GM10847 (cell line): ENCODE data around the gene KIAA0586.

ENCODE experiments used
- POLR2A ChIP-seq: IDR thresholded peaks from 2 replicates; pipeline ENCODE4 v1.6.1; 2011; ENCODE audit not compliant: insufficient read length; ENCODE audit errors: extremely low read depth

The KIAA0586 gene

GRCh38 chr14:58501214-58501816, 73.8 kb downstream of the KIAA0586 start:
- no peak for TF ChIP-seq POLR2A

GRCh38 chr14:58513272-58513671, 85.8 kb downstream of the KIAA0586 start:
- no peak for TF ChIP-seq POLR2A

- no peak for TF ChIP-seq POLR2A
Observed at GRCh38 chr14:58517592-58517991, 90.1 kb downstream of the KIAA0586 start.

DNA sequence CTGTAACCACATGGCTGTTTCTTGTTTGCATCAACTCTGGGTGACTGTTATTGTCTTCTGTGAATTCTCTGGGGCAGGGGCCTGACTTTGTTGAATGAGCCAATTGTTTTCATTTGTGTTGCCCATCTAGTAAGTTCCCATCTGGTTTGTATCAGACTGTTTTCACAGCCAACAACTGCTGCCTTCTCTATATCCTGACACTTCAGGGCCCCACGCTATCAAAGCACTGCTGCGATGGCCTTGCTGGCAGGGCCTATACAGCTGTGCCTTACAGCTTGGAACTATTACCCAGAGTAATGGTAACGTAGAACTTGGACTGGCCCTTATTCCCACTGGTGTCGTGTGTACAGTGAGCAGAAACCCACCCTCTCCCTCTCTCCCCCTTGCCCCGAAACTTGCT, 105.9 kb downstream of the KIAA0586 start:
- no peak for TF ChIP-seq POLR2A

GRCh38 chr14:58535044-58535443, 107.5 kb downstream of the KIAA0586 start:
- no peak for TF ChIP-seq POLR2A

DNA sequence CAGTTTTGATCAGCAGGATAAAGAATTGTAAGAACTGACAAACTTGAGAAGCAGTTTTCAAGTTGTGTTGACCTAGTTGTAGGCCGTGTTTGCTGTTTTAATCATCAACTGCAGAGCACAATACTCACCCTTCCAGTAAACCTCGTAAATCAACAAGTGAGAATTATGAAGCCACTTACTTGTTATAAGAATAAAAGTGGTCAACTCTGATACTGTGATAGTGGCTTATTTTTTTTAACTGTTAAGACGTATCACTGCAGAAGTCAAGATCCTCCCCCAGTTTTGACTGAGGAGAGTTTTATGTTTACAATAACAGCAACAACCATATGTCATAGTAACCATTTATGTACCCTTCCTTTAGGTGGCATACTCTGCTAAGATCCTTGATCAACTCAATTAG, 109.5 kb downstream of the KIAA0586 start:
- no peak for TF ChIP-seq POLR2A

GRCh38 chr14:58540749-58541632, 113.5 kb downstream of the KIAA0586 start:
- TF ChIP-seq POLR2A = no peak

GRCh38 chr14:58541633-58542022, 114.1 kb downstream of the KIAA0586 start:
- no peak for TF ChIP-seq POLR2A

DNA sequence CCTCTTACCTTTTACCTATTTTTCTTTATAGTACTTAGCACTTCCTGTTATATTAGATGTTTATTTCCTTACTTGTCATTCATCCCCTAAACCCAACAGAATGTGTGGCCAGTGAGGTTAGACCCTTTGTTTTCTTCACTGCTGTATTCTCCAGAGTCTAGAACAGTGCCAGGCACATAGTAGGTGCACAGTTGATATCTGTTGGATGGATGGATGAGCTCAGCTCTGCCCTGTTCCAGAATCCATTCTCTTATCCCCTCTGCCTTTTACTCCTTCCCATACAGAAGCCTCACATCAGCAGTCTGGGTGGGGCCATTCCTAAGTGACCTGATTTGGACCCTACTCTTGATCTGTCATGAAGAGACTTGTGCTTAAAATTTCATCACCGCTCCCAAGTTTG, 115.7 kb downstream of the KIAA0586 start:
- no peak for TF ChIP-seq POLR2A

DNA sequence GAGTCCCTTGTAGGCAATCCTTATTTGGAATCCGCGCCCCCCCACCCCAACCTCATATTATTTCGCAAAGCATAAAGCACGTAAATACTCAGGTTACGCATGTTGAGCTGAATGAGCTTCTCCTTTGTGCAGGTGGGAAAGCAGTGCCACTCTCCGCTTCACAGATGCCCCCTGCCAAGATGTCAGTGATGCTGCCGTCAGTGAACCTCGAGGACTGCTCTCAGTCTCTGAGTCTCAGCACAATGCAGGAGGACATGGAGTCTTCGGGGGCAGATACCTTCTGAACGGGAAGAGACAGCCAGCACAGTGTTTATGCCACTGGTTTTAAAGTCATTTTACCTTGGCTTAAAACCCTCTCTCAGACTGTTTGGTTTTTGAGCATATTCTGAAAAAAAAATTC, 120.1 kb downstream of the KIAA0586 start:
- TF ChIP-seq POLR2A = no peak

DNA sequence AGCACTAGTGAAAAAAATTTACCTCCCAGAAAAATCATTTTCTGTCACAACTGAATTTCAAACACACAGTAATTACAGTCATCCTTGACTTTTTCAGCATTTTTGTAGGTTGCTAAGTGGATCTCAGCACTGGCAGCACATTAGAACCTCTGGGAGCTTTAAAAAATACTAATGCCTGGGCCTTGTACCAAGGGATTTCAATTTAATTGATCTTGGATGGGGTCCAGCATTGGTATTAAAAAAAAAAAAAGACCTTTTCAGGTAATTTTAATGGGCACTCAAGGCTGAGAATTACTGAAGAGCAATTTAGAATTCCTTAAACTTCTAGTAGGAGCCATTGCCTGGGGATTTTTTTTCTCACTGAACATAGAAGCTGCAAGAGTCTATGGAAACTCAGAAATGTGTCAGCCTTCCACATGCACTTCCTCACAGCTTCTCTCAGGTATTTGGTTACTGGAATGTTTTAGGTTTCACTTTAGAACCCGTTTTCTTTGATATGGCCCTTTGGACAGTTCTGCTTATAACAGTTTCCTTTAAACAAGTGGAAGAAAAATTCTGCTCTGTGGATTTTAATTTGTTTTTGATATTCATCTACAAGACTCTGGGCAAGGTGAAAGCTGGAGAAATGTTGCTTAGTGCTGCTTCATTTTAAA, 121.7 kb downstream of the KIAA0586 start:
- no peak for TF ChIP-seq POLR2A

DNA sequence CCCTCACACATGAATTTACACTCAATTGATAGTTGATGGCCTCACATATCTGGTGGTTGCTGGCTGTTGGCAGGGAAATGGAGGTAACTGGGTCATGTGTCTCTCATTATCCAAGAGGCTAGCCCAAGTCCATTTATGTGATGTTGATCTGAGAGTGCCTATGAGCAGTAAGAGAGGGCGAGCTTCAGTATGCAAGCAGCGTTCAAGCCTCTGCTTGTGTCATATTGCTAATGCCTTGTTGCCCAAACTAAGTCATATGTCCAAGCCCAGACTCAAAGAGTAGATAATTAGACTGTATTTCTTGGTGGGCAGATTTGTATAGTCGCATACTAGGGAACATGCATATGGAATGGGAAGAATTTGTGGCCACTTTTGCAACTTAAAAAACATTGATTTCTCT, 126.4 kb downstream of the KIAA0586 start:
- TF ChIP-seq POLR2A = no peak

DNA sequence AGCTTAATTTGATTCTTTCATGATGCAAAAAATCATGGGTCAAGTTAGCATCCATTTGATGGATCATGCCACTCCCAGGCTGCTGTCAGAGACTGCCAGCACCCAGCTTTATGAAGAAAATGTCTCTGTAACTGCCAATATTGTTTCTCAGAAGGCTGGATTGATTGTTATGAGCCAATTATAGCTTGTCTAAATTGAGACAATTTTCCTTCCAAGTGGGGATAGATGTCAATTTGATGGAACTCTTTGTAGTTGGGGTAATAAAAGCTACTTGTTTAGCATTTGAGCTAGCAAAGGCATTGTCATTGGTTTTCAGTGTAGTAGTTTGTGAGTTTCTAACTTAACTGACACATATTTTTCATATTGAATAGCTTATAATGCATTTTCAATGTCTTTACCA, 128.1 kb downstream of the KIAA0586 start:
- no peak for TF ChIP-seq POLR2A

DNA sequence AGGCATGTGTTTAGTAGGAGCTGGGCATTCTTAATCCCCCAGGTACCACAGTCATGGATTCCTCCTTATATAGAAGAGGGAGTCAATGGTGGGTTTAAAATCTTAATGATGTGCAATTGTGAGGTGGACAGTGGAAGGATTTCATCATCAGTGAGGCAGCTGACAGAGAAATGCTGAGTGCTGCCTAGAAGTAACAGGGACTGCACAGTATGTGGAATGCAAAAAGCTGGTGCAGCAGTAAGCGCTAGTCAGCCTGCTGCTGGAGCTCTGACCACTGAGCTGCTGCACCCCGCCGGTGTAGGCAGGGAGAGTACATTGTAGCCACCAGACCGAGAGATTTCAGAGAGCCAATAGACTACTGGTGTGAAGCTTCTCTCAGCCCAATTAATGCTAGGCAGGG, 129.7 kb downstream of the KIAA0586 start:
- TF ChIP-seq POLR2A = no peak

GRCh38 chr14:58560208-58560607, 132.7 kb downstream of the KIAA0586 start:
- TF ChIP-seq POLR2A = no peak

DNA sequence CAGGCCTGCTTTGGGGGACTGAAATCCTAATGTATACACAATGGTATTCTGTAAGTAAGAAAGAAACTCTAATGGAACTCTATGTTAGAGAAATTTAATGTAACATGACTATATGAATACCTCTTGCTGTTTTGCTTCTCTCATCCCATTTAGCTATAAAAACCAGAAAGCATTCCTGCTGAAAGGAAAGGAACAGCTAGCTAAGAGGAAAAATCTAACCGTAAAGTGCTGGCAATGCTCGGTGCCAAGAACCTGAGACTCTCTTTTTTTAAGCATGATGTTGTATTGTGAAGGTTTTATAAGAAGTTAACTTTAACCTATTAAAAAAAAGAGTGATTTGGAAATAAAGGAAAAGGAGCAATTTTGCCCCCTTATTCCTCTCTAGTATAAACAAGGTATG, 134.6 kb downstream of the KIAA0586 start:
- TF ChIP-seq POLR2A = no peak

DNA sequence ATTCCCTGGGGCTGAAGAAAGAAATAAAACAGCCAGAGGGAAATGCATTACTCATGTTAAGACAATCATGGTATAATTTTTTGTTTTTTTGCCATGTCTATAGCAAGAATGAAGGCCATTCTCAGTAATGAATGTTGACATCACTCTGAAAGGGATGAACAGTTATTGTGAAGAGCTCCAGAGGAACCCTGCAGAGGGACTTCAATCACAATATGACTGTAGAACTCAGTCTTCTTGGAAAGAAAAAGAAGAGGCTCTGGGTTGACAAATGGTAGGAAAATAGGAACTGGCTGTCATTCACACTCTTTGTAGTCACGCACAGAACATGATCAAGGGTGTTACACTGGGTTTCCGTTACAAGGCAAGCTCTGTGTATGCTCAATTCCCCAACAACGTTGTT, 136.5 kb downstream of the KIAA0586 start:
- no peak for TF ChIP-seq POLR2A

- no peak for TF ChIP-seq POLR2A
Observed at GRCh38 chr14:58565832-58566231, 138.3 kb downstream of the KIAA0586 start.
